HG03442 (cell line): Measurements from ENCODE around the gene MEIS2.

Experiments
- ATAC-seq: cut with Tn5 transposase; IDR thresholded peaks from one replicate; pipeline ENCODE4 v1.9.1; 2021; ENCODE audit warnings: mild to moderate bottlenecking, moderate library complexity; ENCODE audit not compliant: unreplicated experiment

Gene MEIS2

GRCh38 chr15:36904715-36905114 lies 195.6 kb downstream of the MEIS2 start:
- no peak for ATAC-seq

DNA sequence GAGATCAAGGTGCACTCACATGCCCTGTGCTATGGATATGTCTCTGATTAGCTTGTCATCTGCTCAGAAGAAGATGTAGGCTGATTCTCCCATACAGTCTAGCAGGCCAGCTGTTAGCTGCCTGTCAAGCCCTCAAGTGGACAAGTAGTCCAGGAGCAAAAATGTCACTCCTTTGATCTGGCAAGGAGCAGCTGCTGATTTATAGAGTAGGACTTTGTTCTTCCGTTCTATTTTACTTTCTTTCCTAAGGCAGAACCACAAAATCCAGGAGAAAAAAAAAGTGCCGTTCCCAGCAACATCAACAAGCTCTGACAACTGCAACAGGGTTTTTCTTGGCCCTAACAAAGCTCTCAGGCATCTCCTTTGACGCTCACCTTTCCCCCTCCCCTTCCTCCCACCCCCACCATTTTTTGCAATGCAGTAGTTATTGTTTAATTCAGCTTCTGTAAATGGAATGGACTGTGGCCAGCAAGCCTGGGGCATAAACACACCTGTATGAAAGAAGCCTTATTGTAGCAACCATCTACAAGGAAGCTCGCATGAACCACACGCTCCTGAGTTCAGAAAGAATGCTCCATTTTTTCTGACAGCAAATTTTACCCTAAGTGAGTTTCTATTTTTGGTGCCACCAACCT lies 196.3 kb downstream of the MEIS2 start:
- no peak for ATAC-seq

GRCh38 chr15:36903195-36903594 lies 197.2 kb downstream of the MEIS2 start:
- ATAC-seq: no peak

GRCh38 chr15:36901012-36901411 lies 199.3 kb downstream of the MEIS2 start:
- no peak for ATAC-seq

DNA sequence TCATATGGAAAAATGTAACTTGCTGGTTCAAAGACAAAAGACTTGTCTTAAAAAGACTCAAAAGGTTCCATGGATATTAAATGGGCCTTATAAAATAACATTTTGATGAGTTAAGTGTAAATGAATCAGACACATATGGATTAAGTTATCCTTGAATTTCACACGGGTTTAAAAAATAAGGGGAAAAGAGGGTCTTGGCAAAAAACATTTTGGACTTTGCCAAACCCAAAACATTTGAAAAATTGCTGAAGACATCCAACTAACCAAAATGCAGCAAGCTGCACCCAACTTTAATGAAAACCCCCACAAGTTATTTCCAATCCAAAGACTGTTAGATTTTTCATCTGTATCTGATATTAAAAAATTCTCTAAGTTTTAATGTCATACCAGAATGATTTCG lies 200.7 kb downstream of the MEIS2 start:
- ATAC-seq: no peak

DNA sequence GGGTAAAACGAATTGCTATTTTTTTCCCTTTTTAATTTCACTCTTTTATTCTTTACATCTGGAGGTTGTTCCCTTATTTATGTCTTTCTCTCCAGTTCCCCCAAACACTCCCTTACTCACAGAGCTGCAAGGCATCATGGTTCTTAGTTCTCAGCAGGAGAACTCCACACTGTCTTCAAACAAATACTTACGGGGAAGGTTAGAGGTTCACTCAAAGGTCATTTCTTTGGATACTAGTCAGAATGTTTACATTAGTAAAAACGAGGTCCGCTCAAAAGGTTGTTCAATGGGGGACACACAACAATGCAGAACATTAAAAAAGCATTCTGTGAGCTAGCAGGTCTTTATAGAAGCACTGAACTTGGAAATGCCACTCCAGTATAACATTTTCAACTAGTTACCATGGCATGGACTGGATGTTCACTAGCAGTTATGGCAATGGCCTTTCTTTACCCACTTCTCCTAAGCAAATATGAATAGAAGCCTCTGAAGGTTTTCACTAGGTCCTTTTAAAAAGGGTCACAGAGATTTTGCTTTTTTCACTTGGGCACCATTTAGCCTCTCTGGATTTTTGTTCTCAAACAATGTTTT lies 201.7 kb downstream of the MEIS2 start:
- ATAC-seq: no peak

DNA sequence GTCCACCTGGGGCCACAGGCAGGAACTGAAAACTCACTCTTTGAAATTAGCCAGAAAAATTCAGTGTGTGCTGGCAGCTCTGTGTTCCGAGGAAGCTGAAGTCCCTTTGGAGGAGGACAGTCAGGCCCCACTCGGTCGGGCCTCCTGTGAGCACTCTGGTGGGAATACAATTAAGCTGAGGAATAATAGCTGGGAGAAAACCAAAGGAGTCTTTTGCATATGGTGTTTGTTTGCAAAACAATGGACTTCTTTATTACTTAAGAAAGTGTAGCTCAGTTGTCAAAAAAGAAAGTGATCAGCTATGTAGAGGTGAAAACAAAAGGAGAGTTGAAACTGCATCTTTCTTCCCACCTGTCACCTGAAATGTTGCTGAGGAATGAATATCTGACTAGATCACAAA lies 202.5 kb downstream of the MEIS2 start:
- no peak for ATAC-seq

- no peak for ATAC-seq
Measured at GRCh38 chr15:36896949-36897348, 203.4 kb downstream of the MEIS2 start.

GRCh38 chr15:36894075-36894474 lies 206.3 kb downstream of the MEIS2 start:
- no peak for ATAC-seq

DNA sequence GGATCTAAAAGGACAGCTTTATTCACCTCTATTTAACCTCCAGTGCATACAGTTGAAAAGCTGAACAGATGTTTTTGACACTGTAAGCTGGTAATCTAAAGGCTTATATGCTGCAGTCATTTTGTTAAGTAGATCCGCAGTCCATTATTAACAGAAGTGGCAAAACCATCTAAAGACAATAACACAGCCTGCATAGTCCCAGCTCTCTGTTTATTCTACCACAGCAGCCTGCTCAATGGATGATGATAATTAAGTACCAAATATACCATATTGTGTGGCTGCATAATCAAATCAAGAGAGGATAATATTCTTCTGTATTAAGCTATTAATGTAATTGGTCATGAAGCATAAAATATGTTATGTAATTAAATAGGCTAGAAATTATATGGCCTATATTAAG lies 207.1 kb downstream of the MEIS2 start:
- no peak for ATAC-seq

DNA sequence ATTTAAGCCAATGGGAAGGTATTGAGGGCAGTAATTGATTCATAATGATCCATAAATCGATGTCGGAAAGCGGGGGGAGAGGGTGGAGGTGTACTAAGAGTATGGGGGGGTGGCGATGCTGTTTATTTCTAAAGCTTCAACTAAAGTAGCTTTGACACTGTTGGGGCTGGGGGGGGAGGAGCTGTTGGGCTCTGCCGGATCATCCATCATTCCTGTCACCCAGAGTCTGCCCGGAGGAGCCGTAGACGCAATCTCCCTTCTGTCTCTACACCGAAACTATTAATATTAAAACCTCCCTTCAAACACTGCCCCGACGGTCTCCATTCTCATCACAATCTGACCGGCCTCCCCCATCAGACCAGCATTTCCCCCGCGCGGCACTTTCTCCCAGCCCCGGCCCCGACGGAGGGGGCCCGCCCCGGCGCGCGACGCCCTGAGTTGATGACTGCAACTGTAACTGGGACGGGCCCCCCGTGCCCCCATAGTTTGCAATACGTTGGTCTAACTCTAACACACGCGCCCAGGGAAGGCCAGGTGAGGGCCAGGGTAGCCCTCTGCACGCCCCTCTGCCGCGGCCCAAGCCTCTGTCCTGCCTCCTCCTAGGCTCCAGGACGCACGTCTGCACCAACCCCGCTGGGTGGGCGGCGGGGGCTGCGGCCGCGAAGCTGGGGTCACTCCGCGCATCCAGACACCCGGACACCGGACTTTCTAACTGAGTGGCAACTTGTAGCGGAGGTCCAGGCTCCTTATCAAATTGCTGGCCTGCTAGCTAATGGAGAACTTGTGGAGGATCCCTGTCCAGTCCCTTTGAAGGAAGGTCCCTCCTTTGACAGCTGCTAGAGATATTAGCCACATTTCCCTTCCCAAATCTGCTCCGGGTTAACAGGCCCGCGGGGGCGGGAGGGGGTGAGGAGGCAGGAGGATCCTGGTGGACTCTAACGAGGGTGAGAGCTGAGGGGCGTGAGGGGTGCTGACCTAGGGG lies 212.0 kb downstream of the MEIS2 start:
- no peak for ATAC-seq

GRCh38 chr15:36887214-36887961 lies 213.0 kb downstream of the MEIS2 start:
- no peak for ATAC-seq

GRCh38 chr15:36886701-36887100 lies 213.6 kb downstream of the MEIS2 start:
- no peak for ATAC-seq

DNA sequence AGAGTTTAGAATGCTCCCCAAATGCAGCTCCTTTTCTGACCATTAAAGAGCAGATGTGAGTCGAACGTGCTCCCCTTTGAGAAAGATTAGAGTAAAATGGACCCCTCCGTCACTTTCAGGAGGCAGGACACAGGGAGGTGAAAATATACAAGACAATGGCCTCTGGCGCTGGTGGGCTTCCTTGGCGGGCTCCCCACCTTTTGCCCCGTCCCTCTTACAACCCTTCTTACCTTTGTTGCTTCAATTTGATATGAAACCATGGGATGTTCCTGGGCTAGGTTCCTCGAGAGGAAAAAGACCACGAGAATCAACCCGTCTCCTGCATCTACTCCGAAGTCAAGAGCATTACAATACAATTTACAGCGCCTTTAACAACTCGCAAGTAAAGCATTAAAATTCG lies 214.2 kb downstream of the MEIS2 start:
- ATAC-seq: no peak

GRCh38 chr15:36885771-36886170 lies 214.6 kb downstream of the MEIS2 start:
- ATAC-seq: no peak

- no peak for ATAC-seq
Measured at GRCh38 chr15:36884936-36885635, 215.3 kb downstream of the MEIS2 start.

DNA sequence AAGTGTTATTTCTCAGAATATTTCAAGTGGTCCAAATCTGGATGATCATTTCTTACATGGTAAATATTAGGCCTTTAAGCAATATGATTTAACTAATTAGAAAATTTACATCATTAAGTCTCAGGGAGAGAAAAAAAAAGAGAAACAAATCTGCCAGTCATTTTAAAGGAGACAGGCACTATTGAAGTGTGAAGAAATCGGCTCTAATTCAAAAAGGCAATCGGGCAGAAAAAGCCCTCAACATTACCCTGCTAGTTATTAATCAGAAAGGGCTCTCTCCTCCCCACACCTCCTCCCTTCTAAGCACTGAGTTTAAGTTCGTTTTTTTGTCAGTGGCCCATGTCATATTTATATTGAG lies 215.9 kb downstream of the MEIS2 start:
- no peak for ATAC-seq

DNA sequence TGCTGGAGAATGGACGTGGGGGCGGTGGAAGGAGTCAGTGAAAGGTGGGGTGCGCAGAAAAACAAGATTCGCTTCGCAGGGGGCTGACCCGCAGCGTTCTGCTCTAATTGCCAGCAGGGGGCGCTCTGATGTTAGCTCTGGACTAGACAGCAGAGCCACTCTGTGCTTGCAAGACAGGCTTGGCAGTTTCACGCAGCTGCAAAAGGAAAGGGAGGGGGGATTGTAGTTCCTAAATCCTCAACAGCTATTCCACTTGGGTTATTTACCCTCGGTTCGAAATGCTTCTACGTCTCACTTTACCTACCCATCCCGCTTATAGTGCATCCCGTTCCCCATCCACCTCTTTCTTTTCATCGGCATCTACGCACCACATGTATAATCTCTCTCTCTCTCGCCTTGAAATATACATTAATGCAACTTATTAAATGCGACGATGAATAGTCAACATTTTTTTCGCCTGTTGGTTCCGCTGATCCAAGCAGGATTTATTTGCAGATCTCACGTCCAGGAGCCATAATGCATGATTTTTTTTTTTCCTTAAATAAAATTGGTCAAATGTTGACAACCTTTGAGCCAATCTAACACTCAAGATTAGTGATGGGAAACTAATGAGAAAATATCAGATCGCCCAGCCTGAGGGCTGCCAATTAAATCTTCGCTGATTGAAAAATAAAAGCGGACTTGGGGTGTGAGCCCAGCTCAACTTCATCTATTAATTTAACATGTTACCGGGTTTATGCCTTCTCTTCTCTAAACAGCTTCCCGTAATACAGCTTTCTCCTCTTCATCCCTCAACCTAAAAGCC lies 216.4 kb downstream of the MEIS2 start:
- ATAC-seq: peak; percentile 88

GRCh38 chr15:36882487-36883131 lies 217.7 kb downstream of the MEIS2 start:
- ATAC-seq: no peak
